HuH-7 (cell line): ENCODE results near the gene SAMSN1.
"Not testable (repeated sequence)": the region's sequence is repeated elsewhere in the genome, so short reads cannot be mapped to it uniquely, and the experiment has no call there.

Experiments
- DNase-seq: peaks from one replicate; pipeline ENCODE4 v3.0.0; 2011; ENCODE audit warnings: low spot score

SAMSN1 gene

GRCh38 chr21:14527696-14528652 lies 18.1 kb downstream of the SAMSN1 start:
- no peak for DNase-seq

GRCh38 chr21:14526836-14527695 lies 19.0 kb downstream of the SAMSN1 start:
- DNase-seq = no peak

- DNase-seq = no peak
These were observed 19.9 kb downstream of the SAMSN1 start for GRCh38 chr21:14526199-14526598.

- no peak for DNase-seq
These were observed 22.9 kb downstream of the SAMSN1 start for GRCh38 chr21:14523234-14523633.

GRCh38 chr21:14522736-14523135 lies 23.4 kb downstream of the SAMSN1 start:
- no peak for DNase-seq

GRCh38 chr21:14520535-14520934 lies 25.6 kb downstream of the SAMSN1 start:
- no peak for DNase-seq

- DNase-seq = no peak
These were observed 27.1 kb downstream of the SAMSN1 start for GRCh38 chr21:14519000-14519399.

- no peak for DNase-seq
These were observed 32.3 kb downstream of the SAMSN1 start for GRCh38 chr21:14513804-14514203.

GRCh38 chr21:14506859-14507457 lies 39.2 kb downstream of the SAMSN1 start:
- DNase-seq = not testable (repeated sequence)

GRCh38 chr21:14500873-14501272 lies 45.2 kb downstream of the SAMSN1 start:
- no peak for DNase-seq

GRCh38 chr21:14499316-14499715 lies 46.8 kb downstream of the SAMSN1 start:
- no peak for DNase-seq

- no peak for DNase-seq
These were observed 48.3 kb downstream of the SAMSN1 start for GRCh38 chr21:14497825-14498224.

GRCh38 chr21:14495075-14495474 lies 51.0 kb downstream of the SAMSN1 start:
- no peak for DNase-seq

GRCh38 chr21:14494181-14494580 lies 51.9 kb downstream of the SAMSN1 start:
- DNase-seq = not testable (repeated sequence)

- DNase-seq = no peak
These were observed 52.4 kb downstream of the SAMSN1 start for GRCh38 chr21:14493731-14494130.

GRCh38 chr21:14492931-14493330 lies 53.2 kb downstream of the SAMSN1 start:
- DNase-seq = no peak

GRCh38 chr21:14491269-14491681 lies 54.8 kb downstream of the SAMSN1 start:
- no peak for DNase-seq

GRCh38 chr21:14488672-14489204 lies 57.4 kb downstream of the SAMSN1 start:
- no peak for DNase-seq

GRCh38 chr21:14487490-14488432 lies 58.4 kb downstream of the SAMSN1 start:
- no peak for DNase-seq

- no peak for DNase-seq
These were observed 59.2 kb downstream of the SAMSN1 start for GRCh38 chr21:14486869-14487268.
